Activated B cell treated with CpG ODN at 0.5 μM for 24 hours (primary cell): ENCODE measurements around the gene WDR43. TPM values are rescaled to one million over a fixed set of nuclear protein-coding genes. Genes with fewer than 3 reads are reported as not detected.
"Not testable (repeated sequence)": the region's sequence is repeated elsewhere in the genome, so short reads cannot be mapped to it uniquely, and the experiment has no call there.

Experiments used
- ATAC-seq: fragments of 200-7000 bp; cut with Tn5 transposase; one replicate; pipeline ENCODE4 v1.10.0; 2021; ENCODE audit warnings: low read depth, mild to moderate bottlenecking, moderate library complexity
- CTCF ChIA-PET: fragments of 350-600 bp; sonication (Branson Sonifier 250); formaldehyde crosslinking; loops from one replicate; lab custom pipeline; 2021; ENCODE audit warnings: antibody characterized with exemption; lab: Charles Lee
- POLR2A ChIA-PET: fragments of 350-600 bp; sonication (Branson Sonifier 250); formaldehyde crosslinking; loops from one replicate; lab custom pipeline; 2021; ENCODE audit warnings: antibody characterized with exemption; lab: Charles Lee
- DNase-seq: peaks from one replicate; pipeline ENCODE4 v3.0.0; 2022
- H3K27ac Mint-ChIP-seq: one replicate; pipeline ENCODE4 v1.8.0; 2020; ENCODE audit warnings: mixed read lengths
- H3K27me3 Mint-ChIP-seq: one replicate; pipeline ENCODE4 v1.8.0; 2021; ENCODE audit warnings: mixed read lengths
- H3K36me3 Mint-ChIP-seq: one replicate; pipeline ENCODE4 v1.8.0; 2021; ENCODE audit warnings: low read depth, mixed read lengths
- H3K4me1 Mint-ChIP-seq: one replicate; pipeline ENCODE4 v1.8.0; 2021; ENCODE audit warnings: mixed read lengths
- H3K4me3 Mint-ChIP-seq: one replicate; pipeline ENCODE4 v1.8.0; 2020; ENCODE audit warnings: mild to moderate bottlenecking, mixed read lengths
- H3K9me3 Mint-ChIP-seq: one replicate; pipeline ENCODE4 v1.8.0; 2020; ENCODE audit warnings: mixed read lengths
- intact Hi-C: fragments of 100-400 bp; cut with micrococcal nuclease; formaldehyde crosslinking; loops from one replicate; pipeline ENCODE4 v1.15.1; 2024
- total RNA-seq: library from RNA; stranded (reverse); gene quantifications from 2 replicates; pipeline ENCODE4 v1.2.3, GENCODE V29; 2022
- TF ChIP-seq, protein P1 (sequence below): fragments of 200-600 bp; IDR thresholded peaks from one replicate; pipeline ENCODE4 v1.8.0; 2022; ENCODE audit warnings: antibody characterized with exemption, mild to moderate bottlenecking

Gene WDR43
- total RNA-seq, 1 donor from 2014 or later, result 98.8 TPM

DNA sequence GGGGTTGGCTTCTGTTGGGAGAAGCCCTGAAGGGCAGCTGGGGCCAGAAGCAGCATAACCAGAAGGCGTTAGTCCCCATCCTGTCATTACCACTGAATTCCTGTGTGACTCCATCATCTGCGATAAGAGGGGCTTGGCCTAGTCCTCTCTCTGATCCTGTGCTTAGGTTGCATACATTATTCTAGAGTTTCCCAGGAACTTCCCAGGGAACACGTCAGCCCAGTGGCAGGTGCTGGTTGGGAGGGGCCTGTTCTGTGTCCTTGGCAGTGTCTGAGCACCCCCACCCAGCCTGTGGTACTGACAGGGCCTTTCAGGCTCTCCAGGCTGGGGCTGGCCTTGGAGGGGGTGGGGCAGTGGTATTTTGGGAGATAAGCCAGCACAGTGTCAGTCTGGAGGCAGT is 82.1 kb downstream of the WDR43 start:
- ATAC-seq (no peak), DNase-seq (no peak)
- no peak overlapping the region for H3K27ac Mint-ChIP-seq

DNA sequence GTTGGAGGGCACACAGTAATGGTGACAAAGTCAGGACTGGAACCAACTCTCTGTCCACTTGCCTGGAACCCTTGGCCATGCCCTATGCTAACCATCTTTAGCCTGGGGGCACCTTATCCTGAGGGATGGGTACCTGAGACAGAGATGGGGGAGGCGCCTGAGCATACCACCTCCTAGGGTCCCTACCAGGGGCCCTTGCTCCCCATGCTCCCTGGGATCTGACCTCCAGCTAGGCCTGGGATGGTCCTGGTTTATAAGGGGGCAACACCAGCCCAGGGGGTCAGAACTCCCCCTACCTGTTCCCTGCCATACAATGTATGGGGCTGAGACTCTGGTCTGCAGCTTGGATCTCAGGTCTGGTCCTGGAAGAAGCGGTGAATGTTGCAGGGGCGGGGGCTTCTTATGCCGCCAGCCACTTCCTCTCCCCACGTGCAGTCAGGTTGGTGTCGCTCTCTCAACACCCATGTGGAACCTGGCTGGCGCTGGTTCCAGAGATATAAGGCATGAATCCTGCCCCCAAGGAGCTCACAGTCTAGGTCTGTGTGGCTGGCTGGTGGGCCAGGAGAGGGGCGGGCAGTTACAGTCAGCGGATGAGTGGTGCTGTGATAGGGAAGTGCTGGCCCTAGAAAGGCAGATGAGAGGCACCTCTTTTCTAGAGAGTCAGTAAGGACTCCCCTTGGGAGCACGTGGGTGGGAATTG is 82.9 kb downstream of the WDR43 start:
- Mint-ChIP-seq H3K27ac (no peak overlapping the region), H3K36me3 (no peaks in the 10 kb centered on the region), H3K4me3 (no peak overlapping the region), H3K27me3 (peaks cover 6% of the 10 kb centered on the region), H3K4me1 (no peaks in the 10 kb centered on the region), H3K9me3 (no peaks in the 10 kb centered on the region)
- intact Hi-C loops, result no loop called here
- POLR2A ChIA-PET, result no interaction called here
- no peak for ATAC-seq
- TF ChIP-seq, protein P1, sequence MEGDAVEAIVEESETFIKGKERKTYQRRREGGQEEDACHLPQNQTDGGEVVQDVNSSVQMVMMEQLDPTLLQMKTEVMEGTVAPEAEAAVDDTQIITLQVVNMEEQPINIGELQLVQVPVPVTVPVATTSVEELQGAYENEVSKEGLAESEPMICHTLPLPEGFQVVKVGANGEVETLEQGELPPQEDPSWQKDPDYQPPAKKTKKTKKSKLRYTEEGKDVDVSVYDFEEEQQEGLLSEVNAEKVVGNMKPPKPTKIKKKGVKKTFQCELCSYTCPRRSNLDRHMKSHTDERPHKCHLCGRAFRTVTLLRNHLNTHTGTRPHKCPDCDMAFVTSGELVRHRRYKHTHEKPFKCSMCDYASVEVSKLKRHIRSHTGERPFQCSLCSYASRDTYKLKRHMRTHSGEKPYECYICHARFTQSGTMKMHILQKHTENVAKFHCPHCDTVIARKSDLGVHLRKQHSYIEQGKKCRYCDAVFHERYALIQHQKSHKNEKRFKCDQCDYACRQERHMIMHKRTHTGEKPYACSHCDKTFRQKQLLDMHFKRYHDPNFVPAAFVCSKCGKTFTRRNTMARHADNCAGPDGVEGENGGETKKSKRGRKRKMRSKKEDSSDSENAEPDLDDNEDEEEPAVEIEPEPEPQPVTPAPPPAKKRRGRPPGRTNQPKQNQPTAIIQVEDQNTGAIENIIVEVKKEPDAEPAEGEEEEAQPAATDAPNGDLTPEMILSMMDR, result no peak
- no peak for DNase-seq
- CTCF ChIA-PET, result no interaction called here

More for the DNA sequence above, 82.1 kb downstream of the WDR43 start:
- no peaks in the 10 kb centered on the region for H3K4me1 Mint-ChIP-seq
- ChIA-PET CTCF (no interaction called here), POLR2A (no interaction called here)
- TF ChIP-seq, protein P1, result no peak
- no peaks in the 10 kb centered on the region for H3K9me3 Mint-ChIP-seq
- no peak overlapping the region for H3K4me3 Mint-ChIP-seq
- intact Hi-C loops, result no loop called here
- H3K27me3 Mint-ChIP-seq, result peaks cover 6% of the 10 kb centered on the region
- no peaks in the 10 kb centered on the region for H3K36me3 Mint-ChIP-seq

DNA sequence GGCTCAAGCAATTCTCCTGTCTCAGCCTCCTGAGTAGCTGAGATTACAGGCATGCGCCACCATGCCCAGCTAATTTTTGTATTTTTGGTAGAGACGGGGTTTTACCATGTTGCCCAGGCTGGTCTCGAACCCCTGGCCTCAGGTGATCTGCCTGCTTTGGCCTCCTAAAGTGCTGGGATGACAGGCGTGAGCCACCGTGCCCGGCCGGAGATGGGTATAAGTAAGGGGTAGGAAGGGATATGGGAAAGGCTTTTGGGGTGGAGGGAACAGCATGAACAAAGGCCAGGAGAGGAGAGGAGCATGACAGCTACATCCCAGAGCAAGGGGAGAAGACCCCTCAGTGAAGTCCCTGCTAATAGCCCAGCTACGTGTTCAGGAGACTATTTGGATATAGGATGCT is 83.5 kb downstream of the WDR43 start:
- H3K4me3 Mint-ChIP-seq, H3K27me3 Mint-ChIP-seq, H3K9me3 Mint-ChIP-seq, intact Hi-C loops, ATAC-seq, H3K36me3 Mint-ChIP-seq, DNase-seq, POLR2A ChIA-PET, H3K27ac Mint-ChIP-seq, H3K4me1 Mint-ChIP-seq: not testable (repeated sequence)
- CTCF ChIA-PET, result interaction anchor here (1.0 kb wide), 1 partner anchor 9 kb away, joined by 3 read pairs; no protein-coding TSS in a partner anchor

DNA sequence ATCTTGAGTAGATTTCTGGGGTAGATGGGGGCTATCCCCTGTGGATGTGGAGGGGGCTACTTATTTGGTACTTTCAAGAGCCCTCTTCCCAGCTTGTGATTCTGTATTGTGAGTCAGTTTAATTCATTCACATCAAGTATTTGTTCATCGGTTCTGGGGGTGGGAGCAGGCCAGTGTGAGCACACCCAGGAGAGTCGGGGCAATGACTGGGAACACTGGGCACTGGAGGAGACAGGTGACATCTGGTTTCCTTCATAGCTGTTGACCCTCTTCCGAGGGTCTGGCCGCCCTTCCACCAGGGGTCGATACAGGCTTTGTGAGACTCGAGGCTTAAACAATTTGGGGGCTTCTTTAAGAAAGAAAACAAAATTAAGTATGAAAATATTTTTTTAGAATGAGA is 84.1 kb downstream of the WDR43 start:
- intact Hi-C loops, result no loop called here
- Mint-ChIP-seq H3K9me3 (no peaks in the 10 kb centered on the region), H3K4me1 (no peaks in the 10 kb centered on the region), H3K27me3 (peaks cover 6% of the 10 kb centered on the region), H3K4me3 (no peak overlapping the region), H3K27ac (no peak overlapping the region), H3K36me3 (no peaks in the 10 kb centered on the region)
- ChIA-PET POLR2A (no interaction called here), CTCF (interaction anchor here (1.0 kb wide), 1 partner anchor 10 kb away, joined by 3 read pairs; no protein-coding TSS in a partner anchor)
- TF ChIP-seq, protein P1, result no peak
- no peak for ATAC-seq
- DNase-seq, result no peak

DNA sequence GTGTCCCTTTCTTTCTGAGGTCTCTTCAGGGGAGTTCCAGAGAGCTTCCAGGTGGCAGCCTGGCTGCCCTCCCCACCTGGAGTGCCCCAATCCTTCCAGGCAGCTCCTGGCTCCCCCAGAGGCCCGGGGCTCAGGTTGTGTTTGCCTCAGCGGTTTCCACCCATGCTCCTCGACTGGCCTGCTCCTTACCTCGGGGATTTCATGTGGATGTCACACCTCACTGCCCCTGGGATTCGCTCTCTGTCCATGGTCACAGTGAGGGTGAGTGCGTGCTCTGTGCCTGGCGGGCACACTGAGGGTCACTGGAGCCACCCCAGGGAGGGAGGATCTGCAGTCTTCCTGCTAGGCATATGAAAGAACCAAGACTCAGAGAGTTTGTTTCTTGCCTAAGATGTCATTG is 84.6 kb downstream of the WDR43 start:
- Mint-ChIP-seq H3K4me3 (no peak overlapping the region), H3K27me3 (peaks cover 6% of the 10 kb centered on the region), H3K9me3 (no peaks in the 10 kb centered on the region), H3K4me1 (no peaks in the 10 kb centered on the region), H3K27ac (no peak overlapping the region), H3K36me3 (no peaks in the 10 kb centered on the region)
- ChIA-PET POLR2A (no interaction called here), CTCF (interaction anchor here (0.7 to 1.0 kb wide), 2 partner anchors 10 to 204 kb away, joined by 3 read pairs; no protein-coding TSS in a partner anchor)
- no peak for DNase-seq
- TF ChIP-seq, protein P1, result no peak
- no peak for ATAC-seq
- intact Hi-C loops, result no loop called here
